Liver (tissue), 9 donors: Measurements from ENCODE around the gene AGPAT2. TPM values are rescaled to one million over a fixed set of nuclear protein-coding genes. Genes with fewer than 3 reads are reported as not detected.
"Not testable (repeated sequence)": the region's sequence is repeated elsewhere in the genome, so short reads cannot be mapped to it uniquely, and the experiment has no call there.

Experiments
- DNase-seq: peaks from one replicate; pipeline ENCODE4 v3.0.0-alpha.2; 2017; ENCODE audit warnings: low spot score
- H3K27ac ChIP-seq, 2 donors: one replicate each; pipeline ENCODE4 v1.7.0; 2013; ENCODE audit warnings: inconsistent platforms in 2 of 2, low read length in 2 of 2, control low read depth in 1 of 2, low read depth in 1 of 2, mild to moderate bottlenecking in 1 of 2
- H3K27me3 ChIP-seq, 4 donors: one replicate each; pipeline versions ENCODE4 v1.6.1 to v1.7.0; 2013; ENCODE audit warnings: low read length in 3 of 4, inconsistent platforms in 1 of 4, mild to moderate bottlenecking in 1 of 4, moderate library complexity in 1 of 4; ENCODE audit not compliant: control insufficient read depth in 4 of 4, insufficient read depth in 4 of 4
- H3K36me3 ChIP-seq, 4 donors: one replicate each; pipeline versions ENCODE4 v1.6.1 to v1.7.0; 2013; ENCODE audit warnings: low read length in 3 of 4, mild to moderate bottlenecking in 3 of 4, low read depth in 1 of 4, moderate library complexity in 1 of 4; ENCODE audit not compliant: control insufficient read depth in 4 of 4, insufficient read depth in 3 of 4
- H3K4me1 ChIP-seq, 4 donors: one replicate each; pipeline versions ENCODE4 v1.6.1 to v1.7.0; 2013; ENCODE audit warnings: low read length in 3 of 4, mild to moderate bottlenecking in 3 of 4, moderate library complexity in 1 of 4; ENCODE audit not compliant: control insufficient read depth in 4 of 4, insufficient read depth in 4 of 4
- H3K4me3 ChIP-seq, 3 donors: one replicate each; pipeline versions ENCODE4 v1.6.1 to v1.7.0; 2013; ENCODE audit warnings: low read length in 3 of 3, control low read depth in 1 of 3, low read depth in 1 of 3, mild to moderate bottlenecking in 1 of 3
- H3K9ac ChIP-seq, 2 donors: one replicate each; pipeline ENCODE4 v1.7.0; 2013; ENCODE audit warnings: low read length in 2 of 2, mild to moderate bottlenecking in 2 of 2, moderate library complexity in 2 of 2, control low read depth in 1 of 2, low read depth in 1 of 2
- H3K9me3 ChIP-seq, 4 donors: one replicate each; pipeline versions ENCODE4 v1.6.1 to v1.7.0; 2013; ENCODE audit warnings: low read length in 3 of 4; ENCODE audit not compliant: control insufficient read depth in 4 of 4
- ATF3 ChIP-seq: IDR thresholded peaks from 2 replicates; pipeline ENCODE4 v1.6.1; 2016; ENCODE audit warnings: antibody characterized with exemption
- FOXA1 ChIP-seq: IDR thresholded peaks from 2 replicates; pipeline ENCODE4 v1.6.1; 2016; ENCODE audit warnings: antibody characterized with exemption
- FOXA2 ChIP-seq: IDR thresholded peaks from 2 replicates; pipeline ENCODE4 v1.6.1; 2016; ENCODE audit warnings: antibody characterized with exemption
- GABPA ChIP-seq, 2 donors: IDR thresholded peaks in 1 of 2; conservative IDR thresholded peaks in 1 of 2; 2 replicates each; pipeline ENCODE4 v1.6.1; 2016; ENCODE audit warnings: antibody characterized with exemption in 2 of 2, mild to moderate bottlenecking in 1 of 2, moderate library complexity in 1 of 2
- HNF4A ChIP-seq, 2 donors: conservative IDR thresholded peaks; 2 replicates each; pipeline ENCODE4 v1.6.1; 2016; ENCODE audit warnings: antibody characterized with exemption in 2 of 2, mild to moderate bottlenecking in 2 of 2
- HNF4G ChIP-seq: IDR thresholded peaks from 2 replicates; pipeline ENCODE4 v1.6.1; 2016; ENCODE audit warnings: antibody characterized with exemption
- JUND ChIP-seq, 2 donors: IDR thresholded peaks; 2 replicates each; pipeline ENCODE4 v1.6.1; 2016; ENCODE audit warnings: antibody characterized with exemption in 2 of 2
- MAX ChIP-seq: IDR thresholded peaks from 2 replicates; pipeline ENCODE4 v1.6.1; 2016; ENCODE audit warnings: antibody characterized with exemption
- NR2F2 ChIP-seq: IDR thresholded peaks from 2 replicates; pipeline ENCODE4 v1.6.1; 2016; ENCODE audit warnings: antibody characterized with exemption
- RAD21 ChIP-seq, 2 donors: IDR thresholded peaks; 2 replicates each; pipeline ENCODE4 v1.6.1; 2016; ENCODE audit warnings: antibody characterized with exemption in 2 of 2, mild to moderate bottlenecking in 2 of 2
- REST ChIP-seq: IDR thresholded peaks from 2 replicates; pipeline ENCODE4 v1.6.1; 2016; ENCODE audit warnings: antibody characterized with exemption, mild to moderate bottlenecking
- RXRA ChIP-seq, 2 donors: IDR thresholded peaks; 2 replicates each; pipeline ENCODE4 v1.6.1; 2017 to 2018; ENCODE audit warnings: antibody characterized with exemption in 2 of 2, mild to moderate bottlenecking in 1 of 2
- SP1 ChIP-seq: IDR thresholded peaks from 2 replicates; pipeline ENCODE4 v1.6.1; 2018; ENCODE audit warnings: antibody characterized with exemption, mild to moderate bottlenecking
- TAF1 ChIP-seq: conservative IDR thresholded peaks from 2 replicates; pipeline ENCODE4 v1.6.1; 2016; ENCODE audit warnings: antibody characterized with exemption, mild to moderate bottlenecking
- YY1 ChIP-seq: IDR thresholded peaks from 2 replicates; pipeline ENCODE4 v1.6.1; 2016; ENCODE audit warnings: antibody characterized with exemption, mild to moderate bottlenecking
- WGBS: extraction: QIAGEN DNeasy Blood & Tissue Kit; methylation state at CpG from one replicate; pipeline ENCODE4 v1.1.7; 2013; 5-methylcytosine and 5-hydroxymethylcytosine counted together
- polyA plus RNA-seq, 2 donors: library from polyadenylated mRNA; stranded (reverse) in 1 of 2; unstranded in 1 of 2; fragments of 200-250 nt in 1 of 2; fragments of >200 nt in 1 of 2; fragmentation: Nextera tagmentation in 1 of 2; extraction: Ambion mirVana in 1 of 2; gene quantifications; one replicate each; pipeline versions ENCODE4 v1.2.1 to v1.2.3, GENCODE V29; 2013 to 2015
- total RNA-seq, 2 donors: library from RNA; depleted of rRNA; stranded (reverse); fragments of >200 nt; gene quantifications; one replicate each; pipeline ENCODE4 v1.2.3, GENCODE V29; 2014
- TF ChIP-seq, protein P1 (sequence below): IDR thresholded peaks from 2 replicates; pipeline ENCODE4 v1.6.1; 2016; ENCODE audit warnings: antibody characterized with exemption
- donor health status: healthy.
- donor health status: healthy.
- donor health status: healthy.
- donor health status: healthy.
- donor health status: healthy.

The AGPAT2 gene
- total and polyA plus RNA-seq, 4 donors = 75.1 to 222 (median 212) TPM

DNA sequence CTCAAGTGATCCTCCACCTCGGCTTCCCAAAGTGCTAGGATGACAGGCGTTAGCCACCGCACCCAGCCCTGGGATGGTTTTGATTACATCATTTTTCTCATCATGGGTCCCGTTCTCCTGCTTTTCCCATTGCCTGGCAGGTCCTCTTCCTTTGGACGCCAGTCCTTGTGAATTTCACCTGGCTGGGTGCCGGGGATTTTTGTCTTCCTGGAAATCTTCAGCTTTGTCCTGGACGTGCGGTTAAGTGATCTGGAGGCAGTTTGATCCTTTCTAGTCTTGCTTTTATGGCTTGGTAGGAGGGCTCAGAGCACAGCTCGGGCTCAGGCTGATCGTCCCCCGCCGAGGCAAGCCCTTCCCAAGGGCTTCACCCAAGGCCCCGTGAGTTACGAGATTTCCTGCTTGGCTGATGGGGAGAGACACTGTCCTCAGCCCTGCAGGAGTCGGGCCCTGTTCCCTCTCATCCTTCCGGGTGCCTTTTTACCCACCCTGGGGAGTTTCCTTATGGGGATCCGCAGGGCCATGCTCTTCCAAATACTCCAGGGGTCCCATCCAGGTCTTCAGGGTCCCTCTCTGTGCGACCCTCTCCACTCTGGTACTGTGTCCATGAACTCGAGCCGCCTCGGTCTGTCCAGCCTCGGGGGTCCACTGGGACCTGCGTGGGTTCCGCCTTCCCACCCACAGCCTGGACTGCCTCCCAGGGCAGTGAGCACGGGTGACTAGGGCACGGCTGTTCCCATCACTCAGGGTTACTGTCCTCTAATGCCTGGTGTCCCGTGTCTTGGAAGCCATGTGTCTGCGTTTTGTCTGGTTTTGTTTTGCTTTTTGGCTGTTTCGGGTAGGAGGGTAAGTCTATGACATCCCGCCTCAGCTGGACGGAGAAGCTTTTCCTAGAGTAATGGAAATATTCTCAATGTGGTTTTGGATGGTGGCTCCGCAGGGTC lies 46.8 kb downstream of the AGPAT2 start:
- TF ChIP-seq FOXA1 (no peak), ATF3 (no peak), GABPA (IDR thresholded peaks at IDR 0.05 in 1 of 2, conservative IDR thresholded peaks at IDR 0.05 in 1 of 2) (no peak), HNF4G (no peak), SP1 (no peak), FOXA2 (no peak), TAF1 (no peak), MAX (no peak), RXRA (IDR thresholded peaks at IDR 0.05) (peak; percentile 39 to 50), YY1 (no peak), NR2F2 (peak; percentile 79)
- TF ChIP-seq, protein P1, sequence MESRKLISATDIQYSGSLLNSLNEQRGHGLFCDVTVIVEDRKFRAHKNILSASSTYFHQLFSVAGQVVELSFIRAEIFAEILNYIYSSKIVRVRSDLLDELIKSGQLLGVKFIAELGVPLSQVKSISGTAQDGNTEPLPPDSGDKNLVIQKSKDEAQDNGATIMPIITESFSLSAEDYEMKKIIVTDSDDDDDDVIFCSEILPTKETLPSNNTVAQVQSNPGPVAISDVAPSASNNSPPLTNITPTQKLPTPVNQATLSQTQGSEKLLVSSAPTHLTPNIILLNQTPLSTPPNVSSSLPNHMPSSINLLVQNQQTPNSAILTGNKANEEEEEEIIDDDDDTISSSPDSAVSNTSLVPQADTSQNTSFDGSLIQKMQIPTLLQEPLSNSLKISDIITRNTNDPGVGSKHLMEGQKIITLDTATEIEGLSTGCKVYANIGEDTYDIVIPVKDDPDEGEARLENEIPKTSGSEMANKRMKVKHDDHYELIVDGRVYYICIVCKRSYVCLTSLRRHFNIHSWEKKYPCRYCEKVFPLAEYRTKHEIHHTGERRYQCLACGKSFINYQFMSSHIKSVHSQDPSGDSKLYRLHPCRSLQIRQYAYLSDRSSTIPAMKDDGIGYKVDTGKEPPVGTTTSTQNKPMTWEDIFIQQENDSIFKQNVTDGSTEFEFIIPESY = no peak
- no peak overlapping the region for H3K4me3 ChIP-seq
- H3K36me3 ChIP-seq = no peaks in the 10 kb centered on the region
- no peak overlapping the region for H3K9ac ChIP-seq
- peaks cover 8 to 27% (median 15%) of the 10 kb centered on the region in 4 donors for H3K4me1 ChIP-seq
- H3K27me3 ChIP-seq = no peaks in the 10 kb centered on the region
- peak overlapping the region; percentile 67 for H3K27ac ChIP-seq
- DNase-seq = no peak
- H3K9me3 ChIP-seq = no peaks in the 10 kb centered on the region
- WGBS = 71% methylated on average over 32 of the region's 32 CpGs

DNA sequence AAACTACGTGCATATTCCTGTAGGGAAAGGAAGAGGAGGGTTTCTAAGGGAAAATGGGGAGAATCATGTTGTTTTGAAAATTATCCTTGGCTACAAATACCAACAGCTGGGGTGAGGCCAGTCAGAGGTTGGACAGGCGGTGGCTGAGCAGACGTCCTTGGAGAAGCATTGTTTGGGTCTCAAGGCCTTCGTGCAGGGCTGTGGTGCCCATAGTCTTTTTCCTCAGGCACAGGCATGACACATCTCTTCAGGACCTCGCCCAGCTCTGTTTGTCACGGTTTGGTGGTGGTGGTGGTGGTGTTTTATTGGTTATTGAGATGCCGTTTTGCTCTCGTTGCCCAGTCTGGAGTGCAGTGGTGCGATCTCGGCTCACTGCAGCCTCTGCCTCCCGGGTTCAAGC lies 52.4 kb downstream of the AGPAT2 start:
- DNase-seq = no peak
- no peak overlapping the region for H3K4me3 ChIP-seq
- no peaks in the 10 kb centered on the region for H3K9me3 ChIP-seq
- 86% methylated on average over 11 of the region's 11 CpGs for WGBS
- H3K36me3 ChIP-seq = no peaks in the 10 kb centered on the region
- TF ChIP-seq RAD21 (IDR thresholded peaks at IDR 0.05) = no peak
- no peak for TF ChIP-seq MAX
- no peak for TF ChIP-seq REST
- TF ChIP-seq RXRA (IDR thresholded peaks at IDR 0.05) = no peak
- no peak for TF ChIP-seq HNF4A (conservative IDR thresholded peaks at IDR 0.05)
- no peak for TF ChIP-seq JUND (IDR thresholded peaks at IDR 0.05)
- no peak for TF ChIP-seq NR2F2
- no peak for TF ChIP-seq ATF3
- no peak for TF ChIP-seq HNF4G
- TF ChIP-seq TAF1 = no peak
- no peak for TF ChIP-seq YY1
- no peak overlapping the region for H3K9ac ChIP-seq
- H3K4me1 ChIP-seq = peaks cover 1 to 29% (median 23%) of the 10 kb centered on the region in 4 donors
- H3K27me3 ChIP-seq = no peaks in the 10 kb centered on the region
- H3K27ac ChIP-seq = no peak overlapping the region

DNA sequence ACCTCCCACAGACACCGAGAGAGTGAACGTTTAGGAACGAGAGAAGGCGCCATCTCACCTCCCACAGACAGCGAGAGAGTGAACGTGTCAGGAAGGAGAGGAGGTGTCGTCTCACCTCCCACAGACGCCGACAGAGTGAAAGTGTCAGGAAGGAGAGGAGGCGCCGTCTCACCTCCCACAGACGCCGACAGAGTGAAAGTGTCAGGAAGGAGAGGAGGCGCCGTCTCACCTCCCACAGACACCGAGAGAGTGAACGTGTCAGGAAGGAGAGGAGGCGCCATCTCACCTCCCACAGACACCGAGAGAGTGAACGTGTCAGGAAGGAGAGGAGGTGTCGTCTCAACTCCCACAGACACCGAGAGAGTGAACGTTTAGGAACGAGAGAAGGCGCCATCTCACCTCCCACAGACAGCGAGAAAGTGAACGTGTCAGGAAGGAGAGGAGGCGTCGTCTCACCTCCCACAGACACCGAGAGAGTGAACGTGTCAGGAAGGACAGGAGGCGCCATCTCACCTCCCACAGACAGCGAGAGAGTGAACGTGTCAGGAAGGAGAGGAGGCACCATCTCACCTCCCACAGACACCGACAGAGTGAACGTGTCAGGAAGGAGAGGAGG lies 54.7 kb downstream of the AGPAT2 start:
- 78% methylated on average over 36 of the region's 36 CpGs for WGBS
- DNase-seq = not testable (repeated sequence)

GRCh38 chr9:136632072-136632471 lies 55.2 kb downstream of the AGPAT2 start:
- DNase-seq, H3K9me3 ChIP-seq, H3K9ac ChIP-seq, H3K36me3 ChIP-seq, H3K4me3 ChIP-seq, H3K27ac ChIP-seq, H3K27me3 ChIP-seq: not testable (repeated sequence)
- WGBS = 45% methylated on average over 6 of the region's 13 CpGs
- peaks cover 5 to 35% (median 22%) of the 10 kb centered on the region in 4 donors for H3K4me1 ChIP-seq

More for the DNA sequence above, 54.7 kb downstream of the AGPAT2 start:
- not testable (repeated sequence) for H3K27ac ChIP-seq, H3K9ac ChIP-seq, H3K27me3 ChIP-seq, H3K4me3 ChIP-seq, H3K36me3 ChIP-seq, H3K9me3 ChIP-seq
- H3K4me1 ChIP-seq = peaks cover 1 to 35% (median 20%) of the 10 kb centered on the region in 4 donors
